NB4 (cell line): ENCODE data around the gene SMIM45.

Experiments
- CTCF ChIP-seq: IDR thresholded peaks from one replicate; pipeline ENCODE4 v1.5.1; 2012; ENCODE audit warnings: low read depth, low read length
- MYC ChIP-seq: IDR thresholded peaks from 2 replicates; pipeline ENCODE4 v1.6.1; 2011; ENCODE audit warnings: low read depth, low read length
- POLR2A ChIP-seq: IDR thresholded peaks from 2 replicates; pipeline ENCODE4 v1.6.1; 2011; ENCODE audit warnings: mild to moderate bottlenecking; ENCODE audit not compliant: insufficient read length; ENCODE audit errors: extremely low read depth
- TF ChIP-seq, protein P1 (sequence below): IDR thresholded peaks from 2 replicates; pipeline ENCODE4 v1.6.1; 2011; ENCODE audit warnings: low read depth, low read length

- TF ChIP-seq POLR2A (no peak), CTCF (no peak), MYC (no peak)
- TF ChIP-seq, protein P1, sequence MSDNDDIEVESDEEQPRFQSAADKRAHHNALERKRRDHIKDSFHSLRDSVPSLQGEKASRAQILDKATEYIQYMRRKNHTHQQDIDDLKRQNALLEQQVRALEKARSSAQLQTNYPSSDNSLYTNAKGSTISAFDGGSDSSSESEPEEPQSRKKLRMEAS = no peak
Measured at GRCh38 chr22:41979423-41980250, 27.7 kb downstream of the SMIM45 start.
